ENCODE measurements around the gene FAM184A.

FAM184A gene

GRCh38 chr6:119096721-119097565, 18.5 kb upstream of the FAM184A start:
- no peak for DNase-seq (ENCODE audit: low spot score)
- no peak for TF ChIP-seq CTCF (IDR thresholded peaks at IDR 0.05; ENCODE audit: extremely low read depth, missing control alignments)

GRCh38 chr6:119090256-119090655, 11.8 kb upstream of the FAM184A start:
- DNase-seq (ENCODE audit: low spot score): no peak
- TF ChIP-seq CTCF (IDR thresholded peaks at IDR 0.05; ENCODE audit: extremely low read depth, missing control alignments): no peak

- TF ChIP-seq CTCF (IDR thresholded peaks at IDR 0.05; ENCODE audit: extremely low read depth, missing control alignments): no peak
- DNase-seq (ENCODE audit: low spot score): no peak
These were observed 6.3 kb upstream of the FAM184A start for GRCh38 chr6:119084784-119085183.

GRCh38 chr6:119083007-119083406, 4.5 kb upstream of the FAM184A start:
- no peak for DNase-seq (ENCODE audit: low spot score)
- TF ChIP-seq CTCF (IDR thresholded peaks at IDR 0.05; ENCODE audit: extremely low read depth, missing control alignments): no peak

GRCh38 chr6:119079283-119079809, 882 bp upstream of the FAM184A start:
- no peak for TF ChIP-seq CTCF (IDR thresholded peaks at IDR 0.05; ENCODE audit: extremely low read depth, missing control alignments)
- DNase-seq (ENCODE audit: low spot score): no peak

GRCh38 chr6:119077643-119078375, 655 bp downstream of the FAM184A start:
- no peak for TF ChIP-seq CTCF (IDR thresholded peaks at IDR 0.05; ENCODE audit: extremely low read depth, missing control alignments)
- peak; percentile 41 for DNase-seq (ENCODE audit: low spot score)

- DNase-seq (ENCODE audit: low spot score): no peak
- TF ChIP-seq CTCF (IDR thresholded peaks at IDR 0.05; ENCODE audit: extremely low read depth, missing control alignments): no peak
These were observed 1.1 kb downstream of the FAM184A start for GRCh38 chr6:119077391-119077642.
